ENCODE data around the gene BCORL1. TPM values are rescaled to one million over a fixed set of nuclear protein-coding genes. Genes with fewer than 3 reads are reported as not detected.
A peak's percentile ranks its signal among the peaks of the same experiment; 100 is the strongest.

Gene BCORL1
- total RNA-seq, 1 experiment from 2014 or later = 32.2 TPM

- no TSS peak for BruUV-seq (replicated peaks)
Observed at GRCh38 chrX:129983575-129984110, 1.2 kb downstream of the BCORL1 start.

GRCh38 chrX:129984111-129984958 is 1.9 kb downstream of the BCORL1 start:
- no TSS peak for BruUV-seq (replicated peaks)
- Histone ChIP-seq H3K4me1 (replicated peaks; ENCODE audit: insufficient read depth) (0 out of 2 replicates have a peak, but pooled peaks cover 5% of the 10 kb centered on the region), H2AFZ (peak overlapping the region; percentile 79), H3K4me3 (peak overlapping the region; percentile 72), H3K36me3 (ENCODE audit: low read depth) (no peaks in the 10 kb centered on the region), H3K9me2 (ENCODE audit: insufficient read depth) (no peaks in the 10 kb centered on the region), H3K9me3 (ENCODE audit: insufficient read depth, low read depth) (no peaks in the 10 kb centered on the region), H3F3A (ENCODE audit: insufficient read depth, low read depth) (0 out of 2 replicates have a peak, but pooled peaks cover under 1% of the 10 kb centered on the region), H3K27me3 (ENCODE audit: insufficient read depth, low read depth) (peaks cover 5% of the 10 kb centered on the region; the same call in 1 of the 2 replicates), H3K4me2 (peak overlapping the region; percentile 86), H3K79me2 (ENCODE audit: low read depth) (peaks cover 12% of the 10 kb centered on the region; the same call in 1 of the 2 replicates), H3K27ac (no peak overlapping the region), H4K20me1 (ENCODE audit: insufficient read depth) (peaks cover 4% of the 10 kb centered on the region; the same call in 1 of the 2 replicates)
- intact Hi-C loops (cut with micrococcal nuclease; ENCODE audit: unreplicated experiment) = loop anchor here (2.0 to 5.0 kb wide), 3 partner anchors 128 to 380 kb away; partner anchors contain the start of genes ELF4 and ZDHHC9
- TF ChIP-seq, protein P1, sequence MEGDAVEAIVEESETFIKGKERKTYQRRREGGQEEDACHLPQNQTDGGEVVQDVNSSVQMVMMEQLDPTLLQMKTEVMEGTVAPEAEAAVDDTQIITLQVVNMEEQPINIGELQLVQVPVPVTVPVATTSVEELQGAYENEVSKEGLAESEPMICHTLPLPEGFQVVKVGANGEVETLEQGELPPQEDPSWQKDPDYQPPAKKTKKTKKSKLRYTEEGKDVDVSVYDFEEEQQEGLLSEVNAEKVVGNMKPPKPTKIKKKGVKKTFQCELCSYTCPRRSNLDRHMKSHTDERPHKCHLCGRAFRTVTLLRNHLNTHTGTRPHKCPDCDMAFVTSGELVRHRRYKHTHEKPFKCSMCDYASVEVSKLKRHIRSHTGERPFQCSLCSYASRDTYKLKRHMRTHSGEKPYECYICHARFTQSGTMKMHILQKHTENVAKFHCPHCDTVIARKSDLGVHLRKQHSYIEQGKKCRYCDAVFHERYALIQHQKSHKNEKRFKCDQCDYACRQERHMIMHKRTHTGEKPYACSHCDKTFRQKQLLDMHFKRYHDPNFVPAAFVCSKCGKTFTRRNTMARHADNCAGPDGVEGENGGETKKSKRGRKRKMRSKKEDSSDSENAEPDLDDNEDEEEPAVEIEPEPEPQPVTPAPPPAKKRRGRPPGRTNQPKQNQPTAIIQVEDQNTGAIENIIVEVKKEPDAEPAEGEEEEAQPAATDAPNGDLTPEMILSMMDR (conservative IDR thresholded peaks at IDR 0.05) = no peak
- TF ChIP-seq EZH2 (IDR thresholded peaks at IDR 0.05; ENCODE audit: low read depth) = no peak
- CTCF ChIA-PET = no interaction called here
- POLR2A ChIA-PET (ENCODE audit: unreplicated experiment) = no interaction called here
- peak in 1 of 2 experiments; percentile 52 for DNase-seq

More at GRCh38 chrX:129983575-129984110, 1.2 kb downstream of the BCORL1 start:
- H3K36me3 ChIP-seq (ENCODE audit: low read depth) = no peaks in the 10 kb centered on the region
- H3K79me2 ChIP-seq (ENCODE audit: low read depth) = peaks cover 12% of the 10 kb centered on the region; the same call in 1 of the 2 replicates
- intact Hi-C loops (cut with micrococcal nuclease; ENCODE audit: unreplicated experiment) = loop anchor here (2.0 to 5.0 kb wide), 4 partner anchors 23 to 379 kb away; partner anchors contain the start of genes ELF4 and ZDHHC9
- peak in 1 of 2 experiments; percentile 31 for DNase-seq
- H3F3A ChIP-seq (ENCODE audit: insufficient read depth, low read depth) = 0 out of 2 replicates have a peak, but pooled peaks cover 4% of the 10 kb centered on the region
- CTCF ChIA-PET = no interaction called here
- H3K4me2 ChIP-seq = no peak overlapping the region
- H3K27me3 ChIP-seq (ENCODE audit: insufficient read depth, low read depth) = peaks cover 5% of the 10 kb centered on the region; the same call in 1 of the 2 replicates
- H3K9me3 ChIP-seq (ENCODE audit: insufficient read depth, low read depth) = no peaks in the 10 kb centered on the region
- TF ChIP-seq, protein P1 (conservative IDR thresholded peaks at IDR 0.05) = no peak
- no peak for TF ChIP-seq EZH2 (IDR thresholded peaks at IDR 0.05; ENCODE audit: low read depth)
- no peaks in the 10 kb centered on the region for H3K9me2 ChIP-seq (ENCODE audit: insufficient read depth)
- H2AFZ ChIP-seq = no peak overlapping the region
- no peak overlapping the region for H3K4me3 ChIP-seq
- 0 out of 2 replicates have a peak, but pooled peaks cover 5% of the 10 kb centered on the region for H3K4me1 ChIP-seq (replicated peaks; ENCODE audit: insufficient read depth)
- peaks cover 4% of the 10 kb centered on the region; the same call in 1 of the 2 replicates for H4K20me1 ChIP-seq (ENCODE audit: insufficient read depth)
- POLR2A ChIA-PET (ENCODE audit: unreplicated experiment) = interaction anchor here (0.6 to 0.7 kb wide), 2 partner anchors 34 to 895 kb away, joined by 8 to 32 read pairs; no protein-coding TSS in a partner anchor
- no peak overlapping the region for H3K27ac ChIP-seq

GRCh38 chrX:129987871-129988270 is 5.4 kb downstream of the BCORL1 start:
- Histone ChIP-seq H3F3A (ENCODE audit: insufficient read depth, low read depth) (no peaks in the 10 kb centered on the region), H3K9me2 (ENCODE audit: insufficient read depth) (no peaks in the 10 kb centered on the region), H3K9me3 (ENCODE audit: insufficient read depth, low read depth) (no peaks in the 10 kb centered on the region), H3K27me3 (ENCODE audit: insufficient read depth, low read depth) (no peaks in the 10 kb centered on the region), H4K20me1 (ENCODE audit: insufficient read depth) (peaks cover 4% of the 10 kb centered on the region; the same call in 1 of the 2 replicates), H3K4me3 (no peak overlapping the region), H3K36me3 (ENCODE audit: low read depth) (no peaks in the 10 kb centered on the region), H2AFZ (no peak overlapping the region), H3K27ac (no peak overlapping the region), H3K79me2 (ENCODE audit: low read depth) (peaks cover 12% of the 10 kb centered on the region; the same call in 1 of the 2 replicates), H3K4me1 (replicated peaks; ENCODE audit: insufficient read depth) (0 out of 2 replicates have a peak, but pooled peaks cover 5% of the 10 kb centered on the region), H3K4me2 (no peak overlapping the region)
- DNase-seq = no peak
- intact Hi-C loops (cut with micrococcal nuclease; ENCODE audit: unreplicated experiment) = no loop called here
- POLR2A ChIA-PET (ENCODE audit: unreplicated experiment) = no interaction called here
- TF ChIP-seq EZH2 (IDR thresholded peaks at IDR 0.05; ENCODE audit: low read depth) = no peak
- TF ChIP-seq, protein P1 (conservative IDR thresholded peaks at IDR 0.05) = no peak
- no TSS peak for BruUV-seq (replicated peaks)
- CTCF ChIA-PET = no interaction called here
